T-helper 1 cell treated with Interleukin-12 subunit alpha and Interleukin-12 subunit beta and Interleukin-4 antibody, amounts not matched to agents 30 μg/mL and 1 μg/mL, for 36 hours (primary cell): Measurements from ENCODE around the gene USF2.
A peak's percentile ranks its signal among the peaks of the same experiment; 100 is the strongest.
"Not testable (repeated sequence)": the region's sequence is repeated elsewhere in the genome, so short reads cannot be mapped to it uniquely, and the experiment has no call there.

Experiments used
- H3K27ac Mint-ChIP-seq: one replicate; pipeline ENCODE4 v1.8.0; 2021; ENCODE audit warnings: mild to moderate bottlenecking, mixed read lengths
- H3K27me3 Mint-ChIP-seq: one replicate; pipeline ENCODE4 v1.8.0; 2021; ENCODE audit warnings: low read depth, mixed read lengths
- H3K36me3 Mint-ChIP-seq: one replicate; pipeline ENCODE4 v1.8.0; 2021; ENCODE audit warnings: low read depth, mixed read lengths
- H3K4me1 Mint-ChIP-seq: one replicate; pipeline ENCODE4 v1.8.0; 2021; ENCODE audit warnings: low read depth, mixed read lengths
- H3K4me3 Mint-ChIP-seq: one replicate; pipeline ENCODE4 v1.8.0; 2021; ENCODE audit warnings: mild to moderate bottlenecking, moderate library complexity, mixed read lengths
- H3K9me3 Mint-ChIP-seq: one replicate; pipeline ENCODE4 v1.8.0; 2021; ENCODE audit warnings: mixed read lengths

USF2 gene

GRCh38 chr19:35268536-35269437 lies at the start of gene USF2:
Gene USF2 (plus strand): TSS chr19:35268962. CDS start chr19:35269102, 140 bp downstream.
- Mint-ChIP-seq H3K27me3 (no peaks in the 10 kb centered on the region), H3K27ac (peak within 1 kb of the TSS; percentile 94), H3K36me3 (peaks cover 21% of the 10 kb centered on the region), H3K9me3 (no peaks in the 10 kb centered on the region), H3K4me3 (peak within 1 kb of the TSS; percentile 94), H3K4me1 (peaks cover 8% of the 10 kb centered on the region)

DNA sequence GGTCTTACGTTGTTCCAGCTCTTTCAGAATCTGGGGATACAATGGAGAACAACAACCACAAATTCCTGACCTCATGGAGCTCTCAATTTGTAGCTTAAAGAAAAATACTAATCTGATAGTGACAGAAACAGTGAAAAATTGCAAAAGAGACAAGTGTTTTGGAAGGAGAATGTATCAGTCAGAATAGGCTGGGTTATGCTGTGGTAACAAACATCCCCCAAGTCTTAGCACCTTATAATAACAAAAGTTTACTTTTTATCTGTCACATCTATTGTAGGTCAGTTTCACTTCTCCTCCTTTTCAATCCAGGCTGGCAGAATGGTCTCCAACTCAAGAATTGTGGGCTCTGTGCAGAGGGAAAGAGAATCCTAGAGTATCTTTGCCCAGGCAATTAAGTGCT lies 49.8 kb upstream of the USF2 start:
- H3K27ac Mint-ChIP-seq = no peak overlapping the region
- no peaks in the 10 kb centered on the region for H3K27me3 Mint-ChIP-seq
- H3K4me1 Mint-ChIP-seq = peaks cover 23% of the 10 kb centered on the region
- peaks cover 6% of the 10 kb centered on the region for H3K36me3 Mint-ChIP-seq
- peaks cover 5% of the 10 kb centered on the region for H3K9me3 Mint-ChIP-seq
- H3K4me3 Mint-ChIP-seq = no peak overlapping the region

DNA sequence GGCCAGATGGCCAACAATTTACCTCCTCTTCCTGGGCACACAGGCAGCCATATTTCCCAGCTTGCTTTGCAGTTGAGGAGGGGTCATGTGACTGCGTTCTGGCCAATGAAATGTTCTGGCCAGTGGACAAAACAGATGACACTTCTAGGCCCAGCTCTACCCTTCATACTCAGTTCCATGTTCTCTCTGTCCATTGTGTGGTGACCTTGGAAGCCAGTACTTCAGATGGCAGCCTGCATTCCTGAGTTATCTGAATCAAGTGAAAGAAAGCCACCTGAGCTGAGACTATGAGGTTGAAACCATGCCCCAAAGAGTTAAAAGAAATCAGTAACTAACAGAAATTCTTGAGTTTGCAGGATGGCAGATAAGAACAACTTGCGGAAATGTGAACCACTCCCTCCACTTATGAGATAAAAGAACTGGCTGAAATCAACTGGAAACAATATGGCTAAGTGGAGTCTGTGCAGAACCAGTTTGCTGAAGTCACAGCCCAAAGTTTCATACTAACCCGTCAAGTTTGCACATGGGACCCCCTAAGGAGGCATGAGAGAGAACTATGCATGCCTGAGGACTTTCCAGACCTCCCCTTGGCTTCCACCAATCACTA lies 48.3 kb upstream of the USF2 start:
- Mint-ChIP-seq H3K4me3 (no peak overlapping the region), H3K4me1 (peaks cover 15% of the 10 kb centered on the region), H3K27ac (no peak overlapping the region), H3K36me3 (peaks cover 6% of the 10 kb centered on the region), H3K9me3 (peaks cover 5% of the 10 kb centered on the region), H3K27me3 (no peaks in the 10 kb centered on the region)

GRCh38 chr19:35220973-35221590 lies 47.7 kb upstream of the USF2 start:
- not testable (repeated sequence) for H3K36me3 Mint-ChIP-seq, H3K27me3 Mint-ChIP-seq, H3K9me3 Mint-ChIP-seq, H3K4me3 Mint-ChIP-seq, H3K27ac Mint-ChIP-seq
- H3K4me1 Mint-ChIP-seq = peaks cover 16% of the 10 kb centered on the region

DNA sequence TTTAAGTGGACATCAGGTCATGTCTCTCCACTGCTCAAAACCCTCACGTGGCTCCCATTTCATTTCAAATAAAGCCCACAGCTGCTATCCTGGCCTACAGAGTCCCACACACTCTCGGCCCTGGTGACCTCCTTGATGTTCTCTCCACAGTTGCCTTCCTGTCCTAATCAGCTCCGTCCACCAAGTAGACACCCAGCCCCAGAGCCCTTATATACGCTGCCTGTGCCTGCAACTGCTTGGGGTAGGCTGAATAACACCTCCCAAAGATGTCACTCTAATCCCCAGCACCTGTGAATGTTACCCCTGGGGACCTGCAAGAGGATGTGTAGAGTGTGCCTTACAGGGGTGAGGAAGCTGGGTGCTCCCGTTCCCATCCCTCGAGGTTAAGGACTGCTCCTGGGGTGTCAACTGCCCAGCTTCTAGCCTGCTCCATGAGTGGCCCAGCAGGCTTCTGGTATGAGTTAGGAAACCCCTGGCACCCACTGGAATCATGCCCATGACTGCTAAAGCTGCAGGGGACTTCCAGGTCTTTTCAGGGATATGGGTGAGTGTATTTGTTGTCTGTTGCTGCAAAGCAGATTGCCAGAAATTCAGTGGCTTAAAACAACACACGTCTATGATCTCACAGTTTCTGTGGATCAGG lies 46.3 kb upstream of the USF2 start:
- H3K9me3 Mint-ChIP-seq = peaks cover 5% of the 10 kb centered on the region
- H3K27me3 Mint-ChIP-seq = no peaks in the 10 kb centered on the region
- no peak overlapping the region for H3K27ac Mint-ChIP-seq
- H3K4me1 Mint-ChIP-seq = peaks cover 10% of the 10 kb centered on the region
- H3K4me3 Mint-ChIP-seq = no peak overlapping the region
- H3K36me3 Mint-ChIP-seq = peaks cover 4% of the 10 kb centered on the region

DNA sequence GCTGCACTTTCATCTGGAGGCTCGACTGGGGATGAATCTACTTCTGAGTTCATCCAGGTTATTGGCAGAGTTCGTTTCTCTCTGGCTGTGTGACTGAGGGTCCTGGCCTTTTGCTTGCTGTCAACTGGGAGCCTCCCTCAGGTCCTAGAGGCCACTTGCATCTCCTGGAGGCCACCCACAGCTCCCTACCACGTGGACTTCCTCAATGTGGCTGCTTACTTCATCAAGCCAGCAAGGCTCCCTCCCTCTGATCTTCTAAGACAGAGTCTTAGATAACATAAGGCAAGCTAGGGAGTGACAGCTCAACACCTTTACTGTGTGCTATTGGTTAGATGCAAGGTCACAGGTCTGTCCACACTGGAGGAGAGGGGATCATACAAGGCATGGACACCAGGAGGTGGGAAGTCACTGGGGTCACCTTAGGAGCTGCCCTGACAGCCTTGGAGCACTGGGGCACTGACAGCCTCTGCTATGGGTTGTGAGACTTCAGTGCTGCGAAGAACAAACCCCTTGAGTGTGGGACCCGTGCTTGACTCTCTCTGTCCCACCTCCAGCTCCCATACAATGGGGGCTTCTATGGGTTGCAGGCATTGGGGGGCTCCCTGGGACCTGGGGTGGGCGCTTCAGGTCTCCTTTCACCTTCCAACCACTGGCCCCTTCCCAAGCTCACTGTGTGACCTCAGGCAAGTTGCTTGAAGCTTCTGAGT lies 45.5 kb upstream of the USF2 start:
- no peaks in the 10 kb centered on the region for H3K27me3 Mint-ChIP-seq
- H3K36me3 Mint-ChIP-seq = peaks cover 4% of the 10 kb centered on the region
- peaks cover 10% of the 10 kb centered on the region for H3K4me1 Mint-ChIP-seq
- peaks cover 5% of the 10 kb centered on the region for H3K9me3 Mint-ChIP-seq
- H3K4me3 Mint-ChIP-seq = no peak overlapping the region
- H3K27ac Mint-ChIP-seq = no peak overlapping the region

- Mint-ChIP-seq H3K27me3 (no peaks in the 10 kb centered on the region), H3K27ac (no peak overlapping the region), H3K4me3 (no peak overlapping the region), H3K9me3 (peaks cover 5% of the 10 kb centered on the region), H3K36me3 (peaks cover 4% of the 10 kb centered on the region), H3K4me1 (peaks cover 10% of the 10 kb centered on the region)
These were observed 44.8 kb upstream of the USF2 start for GRCh38 chr19:35223862-35224505.

- Mint-ChIP-seq H3K9me3 (no peaks in the 10 kb centered on the region), H3K4me3 (no peak overlapping the region), H3K27me3 (peaks cover 4% of the 10 kb centered on the region), H3K27ac (no peak overlapping the region), H3K36me3 (no peaks in the 10 kb centered on the region), H3K4me1 (peaks cover 9% of the 10 kb centered on the region)
These were observed 43.8 kb upstream of the USF2 start for GRCh38 chr19:35224681-35225571.

GRCh38 chr19:35225951-35226350 lies 42.8 kb upstream of the USF2 start:
- no peaks in the 10 kb centered on the region for H3K36me3 Mint-ChIP-seq
- H3K4me3 Mint-ChIP-seq = no peak overlapping the region
- H3K27ac Mint-ChIP-seq = no peak overlapping the region
- H3K4me1 Mint-ChIP-seq = peaks cover 9% of the 10 kb centered on the region
- H3K27me3 Mint-ChIP-seq = peaks cover 4% of the 10 kb centered on the region
- no peaks in the 10 kb centered on the region for H3K9me3 Mint-ChIP-seq

DNA sequence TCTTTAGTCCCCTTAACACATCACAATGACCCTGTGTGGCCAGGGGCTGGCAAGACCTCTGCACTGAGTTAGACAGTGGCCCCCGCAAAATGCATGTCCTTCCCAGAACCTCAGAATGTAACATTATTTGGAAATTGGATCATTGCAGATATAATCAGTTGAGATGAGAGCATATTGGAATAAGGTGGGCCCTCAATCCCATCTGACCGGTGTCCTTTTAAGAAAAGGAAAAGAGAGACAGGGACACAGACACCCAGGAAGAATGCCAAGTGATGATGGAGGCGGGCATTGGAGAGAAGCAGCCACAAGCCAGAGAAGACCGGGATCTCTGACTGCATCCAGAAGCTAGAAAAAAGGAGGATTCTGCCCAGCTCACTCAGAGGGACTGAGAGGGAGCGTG lies 42.0 kb upstream of the USF2 start:
- no peaks in the 10 kb centered on the region for H3K9me3 Mint-ChIP-seq
- peaks cover 9% of the 10 kb centered on the region for H3K4me1 Mint-ChIP-seq
- H3K36me3 Mint-ChIP-seq = no peaks in the 10 kb centered on the region
- peaks cover 4% of the 10 kb centered on the region for H3K27me3 Mint-ChIP-seq
- H3K4me3 Mint-ChIP-seq = no peak overlapping the region
- no peak overlapping the region for H3K27ac Mint-ChIP-seq

- H3K9me3 Mint-ChIP-seq = no peaks in the 10 kb centered on the region
- H3K36me3 Mint-ChIP-seq = no peaks in the 10 kb centered on the region
- peaks cover 7% of the 10 kb centered on the region for H3K27me3 Mint-ChIP-seq
- peaks cover 9% of the 10 kb centered on the region for H3K4me1 Mint-ChIP-seq
- no peak within 1 kb of the TSS for H3K27ac Mint-ChIP-seq
- no peak within 1 kb of the TSS for H3K4me3 Mint-ChIP-seq
These were observed 40.4 kb upstream of the USF2 start, which contains the start of gene FAM187B for GRCh38 chr19:35228177-35228930. Gene FAM187B (minus strand): TSS chr19:35228739. CDS start chr19:35228680, 59 bp downstream.

DNA sequence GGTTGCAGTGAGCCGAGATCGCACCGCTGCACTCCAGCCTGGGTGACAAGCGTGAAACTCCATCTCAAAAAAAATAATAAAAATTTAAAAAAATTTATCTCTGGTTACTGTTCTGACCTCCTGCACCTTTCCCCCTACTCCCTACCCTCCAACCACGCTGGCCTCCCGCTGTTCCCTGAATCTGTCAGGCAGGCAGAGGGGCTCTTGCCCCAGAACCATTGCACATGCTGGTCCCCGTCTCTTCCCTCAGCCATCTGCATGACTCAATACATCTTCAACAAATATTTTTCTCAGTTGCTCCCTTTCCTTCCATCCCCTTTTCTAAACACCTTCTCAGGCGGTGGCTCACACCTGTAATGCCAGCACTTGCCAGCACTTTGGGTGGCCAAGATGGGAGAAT lies 39.2 kb upstream of the USF2 start:
- Mint-ChIP-seq H3K36me3 (peaks cover 1% of the 10 kb centered on the region), H3K4me1 (peaks cover 7% of the 10 kb centered on the region), H3K27me3 (peaks cover 11% of the 10 kb centered on the region), H3K4me3 (no peak overlapping the region), H3K9me3 (peaks cover 5% of the 10 kb centered on the region), H3K27ac (no peak overlapping the region)
